SK-N-SH treated with all-trans-retinoic acid at 6 μM for 48 hours (cell line): ENCODE results near the gene PLCB2.

Experiments
- ATAC-seq: fragments of 200-7000 bp; cut with Tn5 transposase; 3 replicates; pipeline ENCODE4 v1.9.1; 2020; ENCODE audit warnings: mild to moderate bottlenecking, moderate library complexity
- ARNTL ChIP-seq: fragments of 450-650 bp; formaldehyde crosslinking; IDR thresholded peaks from 2 replicates; pipeline ENCODE4 v1.5.0; 2020; ENCODE audit warnings: low read depth, mild to moderate bottlenecking, moderate library complexity, borderline replicate concordance
- CSRNP3 ChIP-seq: fragments of 250-450 bp; sonication (Bioruptor Pico); IDR thresholded peaks from 2 replicates; pipeline ENCODE4 v1.5.1; 2021; ENCODE audit warnings: mild to moderate bottlenecking, moderate library complexity
- GLIS3 ChIP-seq: fragments of 250-450 bp; sonication (Bioruptor Pico); IDR thresholded peaks from 2 replicates; pipeline ENCODE4 v1.5.0; 2020; ENCODE audit warnings: mild to moderate bottlenecking, moderate library complexity
- ISL1 ChIP-seq: fragments of 250-450 bp; sonication (Bioruptor Pico); IDR thresholded peaks from 2 replicates; pipeline ENCODE4 v2.1.2; 2022; ENCODE audit warnings: mild to moderate bottlenecking, moderate library complexity
- OSR1 ChIP-seq: fragments of 250-450 bp; sonication (Bioruptor Pico); IDR thresholded peaks from 2 replicates; pipeline ENCODE4 v1.8.0; 2022; ENCODE audit warnings: moderate library complexity, mild to moderate bottlenecking, inconsistent platforms
- PATZ1 ChIP-seq: fragments of 250-450 bp; sonication (Bioruptor Pico); IDR thresholded peaks from 2 replicates; pipeline ENCODE4 v1.8.0; 2020; ENCODE audit warnings: mild to moderate bottlenecking, moderate library complexity, borderline replicate concordance
- POU6F1 ChIP-seq: fragments of 250-450 bp; sonication (Bioruptor Pico); IDR thresholded peaks from 2 replicates; pipeline ENCODE4 v1.8.0; 2021; ENCODE audit warnings: low read depth, mild to moderate bottlenecking, moderate library complexity, borderline replicate concordance
- PPARA ChIP-seq: fragments of 250-450 bp; sonication (Bioruptor Pico); IDR thresholded peaks from 2 replicates; pipeline ENCODE4 v1.5.0; 2020; ENCODE audit warnings: mild to moderate bottlenecking, borderline replicate concordance
- RARB ChIP-seq: fragments of 250-450 bp; sonication (Bioruptor Pico); IDR thresholded peaks from 2 replicates; pipeline ENCODE4 v1.8.0; 2021; ENCODE audit warnings: mild to moderate bottlenecking, moderate library complexity
- TCF4 ChIP-seq: fragments of 250-450 bp; sonication (Bioruptor Pico); IDR thresholded peaks from 2 replicates; pipeline ENCODE4 v1.8.0; 2021; ENCODE audit warnings: mild to moderate bottlenecking, moderate library complexity, borderline replicate concordance
- TOX ChIP-seq: fragments of 250-450 bp; sonication (Bioruptor Pico); IDR thresholded peaks from 2 replicates; pipeline ENCODE4 v1.8.0; 2021; ENCODE audit warnings: mild to moderate bottlenecking, moderate library complexity, borderline replicate concordance
- TSHZ2 ChIP-seq: fragments of 250-450 bp; sonication (Bioruptor Pico); IDR thresholded peaks from 2 replicates; pipeline ENCODE4 v1.5.0; 2020; ENCODE audit warnings: mild to moderate bottlenecking, moderate library complexity
- ZC3H10 ChIP-seq: fragments of 250-450 bp; sonication (Bioruptor Pico); IDR thresholded peaks from 2 replicates; pipeline ENCODE4 v1.5.1; 2021; ENCODE audit warnings: mild to moderate bottlenecking, moderate library complexity
- ZNF70 ChIP-seq: fragments of 450-650 bp; formaldehyde crosslinking; IDR thresholded peaks from 2 replicates; pipeline ENCODE4 v1.5.0; 2020; ENCODE audit warnings: mild to moderate bottlenecking, moderate library complexity
- ZNF8 ChIP-seq: fragments of 450-650 bp; formaldehyde crosslinking; IDR thresholded peaks from 2 replicates; pipeline ENCODE4 v1.5.0; 2020; ENCODE audit warnings: mild to moderate bottlenecking, moderate library complexity
- TF ChIP-seq, protein P1 (sequence below): fragments of 250-450 bp; sonication (Bioruptor Pico); IDR thresholded peaks from 2 replicates; pipeline ENCODE4 v1.5.1; 2020; ENCODE audit warnings: low read depth, mild to moderate bottlenecking, moderate library complexity

PLCB2 gene

GRCh38 chr15:40338921-40339620, 31.3 kb upstream of the PLCB2 start:
- TF ChIP-seq ISL1 = peak; percentile 23; the same call in 1 of the 2 replicates
- TF ChIP-seq, protein P1, sequence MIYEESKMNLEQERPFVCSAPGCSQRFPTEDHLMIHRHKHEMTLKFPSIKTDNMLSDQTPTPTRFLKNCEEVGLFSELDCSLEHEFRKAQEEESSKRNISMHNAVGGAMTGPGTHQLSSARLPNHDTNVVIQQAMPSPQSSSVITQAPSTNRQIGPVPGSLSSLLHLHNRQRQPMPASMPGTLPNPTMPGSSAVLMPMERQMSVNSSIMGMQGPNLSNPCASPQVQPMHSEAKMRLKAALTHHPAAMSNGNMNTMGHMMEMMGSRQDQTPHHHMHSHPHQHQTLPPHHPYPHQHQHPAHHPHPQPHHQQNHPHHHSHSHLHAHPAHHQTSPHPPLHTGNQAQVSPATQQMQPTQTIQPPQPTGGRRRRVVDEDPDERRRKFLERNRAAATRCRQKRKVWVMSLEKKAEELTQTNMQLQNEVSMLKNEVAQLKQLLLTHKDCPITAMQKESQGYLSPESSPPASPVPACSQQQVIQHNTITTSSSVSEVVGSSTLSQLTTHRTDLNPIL (CRISPR knock-in tag) = peak; percentile 55; the same call in 1 of the 2 replicates
- no peak for TF ChIP-seq ZNF70 (CRISPR knock-in tag)
- TF ChIP-seq, all 23 proteins: peak for 2
- ATAC-seq = peak; percentile 39

DNA sequence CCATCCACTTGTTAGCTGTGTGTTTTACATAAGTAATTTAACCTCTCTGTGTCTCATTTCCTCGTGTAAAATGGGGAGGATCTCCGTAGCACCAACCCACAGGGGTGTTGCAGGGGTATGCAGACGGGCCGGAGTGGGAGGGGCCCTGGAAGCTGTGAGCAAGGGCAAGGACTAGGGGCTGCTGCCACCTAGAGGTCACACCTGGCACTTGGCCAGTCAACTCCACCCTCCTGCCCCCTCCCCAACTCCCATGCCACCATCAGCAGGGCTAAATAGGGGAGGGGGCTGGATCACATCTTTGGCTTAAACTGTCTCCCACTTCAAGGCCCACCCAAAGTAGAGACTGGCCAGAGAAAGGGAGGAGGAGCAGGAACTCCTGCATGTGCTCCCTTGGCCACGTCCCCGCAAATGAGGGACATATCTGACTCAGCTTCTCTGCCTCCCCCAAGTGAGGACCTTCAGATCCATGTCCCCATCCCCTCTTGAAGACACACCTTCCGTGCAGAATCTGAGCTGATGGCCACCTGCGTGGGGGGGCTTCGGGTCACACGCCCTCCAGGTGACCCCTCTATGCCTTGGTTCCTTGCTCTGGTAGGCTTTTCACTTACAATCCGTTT, 30.4 kb upstream of the PLCB2 start:
- peak; percentile 17; the same call in 2 of the 3 replicates for ATAC-seq

More for the DNA sequence above, 30.4 kb upstream of the PLCB2 start:
- TF ChIP-seq POU6F1 (CRISPR knock-in tag) (no peak), TSHZ2 (CRISPR knock-in tag) (no peak), ISL1 (no peak), PATZ1 (no peak), RARB (CRISPR knock-in tag) (no peak), CSRNP3 (no peak), TOX (CRISPR knock-in tag) (no peak), ZNF8 (CRISPR knock-in tag) (no peak; the same call in 1 of the 2 replicates), OSR1 (CRISPR knock-in tag) (no peak), PPARA (CRISPR knock-in tag) (no peak), ARNTL (CRISPR knock-in tag) (no peak), ZNF70 (CRISPR knock-in tag) (no peak), GLIS3 (CRISPR knock-in tag) (no peak), TCF4 (CRISPR knock-in tag) (no peak), ZC3H10 (CRISPR knock-in tag) (no peak)
- TF ChIP-seq, protein P1 (CRISPR knock-in tag) = no peak
